SK-MEL-5 (cell line): ENCODE results near the gene TCHP. TPM values are rescaled to one million over a fixed set of nuclear protein-coding genes. Genes with fewer than 3 reads are reported as not detected.
"Not testable (repeated sequence)": the region's sequence is repeated elsewhere in the genome, so short reads cannot be mapped to it uniquely, and the experiment has no call there.

Source experiments
- DNase-seq: peaks from one replicate; pipeline ENCODE4 v3.0.0-alpha.2; 2016; ENCODE audit warnings: low read depth, low spot score
- in situ Hi-C: cut with HindIII; loops from 2 replicates; pipeline ENCODE4 v1.10.0; 2016; ENCODE audit warnings: low sequenced_read_pairs, high pct_unique_total_duplicates, low pct_unique_long_range_greater_than_20kb
- total RNA-seq: library from RNA; depleted of rRNA; stranded (reverse); fragments of >200 nt; shearing (Covaris generic); gene quantifications from 2 replicates; pipeline ENCODE4 v1.2.3, GENCODE V29; 2014

Gene TCHP
- total RNA-seq, 1 experiment from 2014 or later = 12.0 TPM

DNA sequence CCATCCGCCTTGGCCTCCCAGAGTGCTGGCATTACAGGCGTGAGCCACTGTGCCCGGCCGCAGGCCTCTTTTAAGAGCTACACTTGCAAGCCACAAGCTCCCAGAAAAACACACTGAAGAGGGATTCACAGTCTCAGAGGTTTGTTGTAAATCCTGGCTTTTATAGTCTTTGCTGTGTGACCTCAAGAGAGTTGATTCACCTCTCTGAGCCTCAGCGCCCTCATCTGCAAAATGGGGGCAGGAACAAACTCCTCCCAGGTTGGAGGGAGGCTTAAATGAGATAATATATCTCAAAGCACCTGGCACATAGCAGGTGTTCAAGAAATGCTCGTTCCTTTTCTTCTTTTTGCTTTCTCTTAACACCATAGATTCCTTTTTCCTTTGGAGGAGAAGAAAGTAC lies 3.9 kb upstream of the TCHP start:
- in situ Hi-C loops = no loop called here

GRCh38 chr12:109897029-109897428 lies 3.0 kb upstream of the TCHP start:
- no peak for DNase-seq
- in situ Hi-C loops = no loop called here

More for the DNA sequence above, 3.9 kb upstream of the TCHP start:
- DNase-seq = no peak

DNA sequence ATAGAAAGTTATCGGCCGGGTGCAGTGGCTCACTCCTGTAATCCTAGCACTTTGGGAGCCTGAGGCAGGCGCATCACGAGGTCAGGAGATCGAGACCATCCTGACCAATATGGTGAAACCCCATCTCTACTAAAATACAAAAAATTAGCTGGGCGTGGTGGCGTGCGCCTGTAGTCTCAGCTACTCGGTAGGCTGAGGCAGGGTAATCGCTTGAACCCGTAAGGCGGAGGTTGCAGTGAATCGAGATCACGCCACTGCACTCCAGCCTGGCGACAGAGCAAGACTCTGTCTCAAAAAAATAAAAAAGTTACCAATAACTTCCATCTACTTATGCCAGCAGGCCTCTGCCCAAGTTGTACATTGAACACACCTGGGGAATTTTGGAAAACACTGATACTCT lies 729 bp upstream of the TCHP start:
- DNase-seq, in situ Hi-C loops: not testable (repeated sequence)

DNA sequence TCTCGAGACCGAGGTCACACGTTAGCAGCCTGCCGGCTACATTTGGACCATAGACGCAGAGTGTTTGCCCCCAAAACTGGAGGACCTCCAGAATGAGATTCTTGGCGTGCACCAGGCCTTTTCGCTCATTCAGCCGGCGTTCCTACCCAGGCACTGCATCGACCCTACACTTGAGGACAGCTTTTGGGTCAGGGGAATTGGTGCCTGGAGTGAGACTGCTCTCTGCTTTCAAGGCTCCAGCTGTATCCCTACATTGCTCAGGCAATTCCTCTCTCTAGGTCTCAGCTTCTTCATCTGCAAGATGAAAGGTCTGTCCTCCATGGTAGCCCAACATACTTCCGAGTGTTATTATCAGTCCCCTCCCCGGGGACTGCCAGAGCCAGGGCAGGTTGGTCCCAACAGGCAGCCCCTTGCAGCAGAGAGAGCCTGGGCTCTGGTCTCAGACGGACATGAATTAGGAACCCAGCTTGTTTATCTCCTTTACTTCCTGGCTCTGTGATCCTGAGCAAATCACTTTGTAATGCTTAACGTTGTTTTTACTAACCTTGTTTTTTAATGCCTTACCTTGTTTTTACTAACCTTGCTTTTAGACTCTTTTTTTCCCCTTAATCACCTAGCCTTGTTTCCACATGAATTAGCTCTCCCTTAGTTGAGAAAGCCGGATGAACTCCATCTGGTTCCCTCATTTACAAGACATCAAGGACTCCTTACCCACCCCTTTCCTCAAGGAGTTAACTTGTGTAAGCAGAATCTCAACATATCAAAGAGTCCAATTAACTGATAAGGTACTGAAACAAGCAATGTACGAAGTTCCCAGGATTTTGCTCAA lies 892 bp downstream of the TCHP start:
- DNase-seq = no peak
- in situ Hi-C loops = no loop called here

GRCh38 chr12:109902891-109903418 lies 2.9 kb downstream of the TCHP start:
- in situ Hi-C loops = no loop called here
- no peak for DNase-seq

DNA sequence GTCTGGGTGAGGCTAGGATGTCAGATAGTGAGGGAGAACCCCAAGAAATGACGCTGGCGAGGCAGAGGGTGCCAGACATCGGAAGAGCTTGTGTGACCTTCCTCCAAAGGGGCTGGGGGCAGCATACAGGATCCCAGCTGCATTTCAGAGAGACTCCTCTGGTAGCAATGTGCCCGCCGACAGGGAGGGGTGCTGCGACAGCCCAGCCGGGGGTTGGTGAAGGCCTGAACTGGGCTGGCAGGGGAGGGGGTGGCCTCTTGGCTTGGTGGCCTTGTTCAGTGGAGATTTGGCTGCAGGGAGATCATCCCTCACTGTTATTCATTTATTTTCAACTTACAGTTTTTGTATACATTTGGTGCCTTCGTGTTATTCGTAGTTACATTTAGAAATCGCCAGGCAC lies 5.2 kb downstream of the TCHP start:
- no peak for DNase-seq
- in situ Hi-C loops = no loop called here

GRCh38 chr12:109910254-109910968 lies 10.3 kb downstream of the TCHP start:
- DNase-seq = no peak
- in situ Hi-C loops = no loop called here

- in situ Hi-C loops = no loop called here
- peak; percentile 87 for DNase-seq
These were observed 10.9 kb downstream of the TCHP start for GRCh38 chr12:109910969-109911348.

GRCh38 chr12:109912855-109913321 lies 12.8 kb downstream of the TCHP start:
- DNase-seq = no peak
- in situ Hi-C loops = no loop called here

DNA sequence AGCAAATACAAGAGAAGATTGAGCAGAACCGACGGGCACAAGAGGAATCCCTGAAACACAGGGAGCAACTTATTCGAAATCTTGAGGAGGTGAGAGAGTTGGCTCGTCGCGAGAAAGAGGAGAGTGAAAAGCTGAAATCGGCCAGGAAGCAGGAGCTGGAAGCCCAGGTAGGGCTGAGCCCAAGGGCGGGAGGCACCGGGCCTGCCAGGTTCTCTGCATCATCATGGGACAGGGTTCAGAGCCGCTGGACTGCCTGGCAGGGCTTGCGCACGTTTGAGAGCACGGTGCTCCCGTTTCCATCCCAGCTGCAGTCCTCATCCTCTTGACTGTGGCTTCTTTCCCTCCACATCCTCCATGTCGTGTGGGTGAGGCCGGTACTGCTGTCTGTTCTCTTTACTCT lies 14.4 kb downstream of the TCHP start:
- DNase-seq = no peak
- in situ Hi-C loops = no loop called here

DNA sequence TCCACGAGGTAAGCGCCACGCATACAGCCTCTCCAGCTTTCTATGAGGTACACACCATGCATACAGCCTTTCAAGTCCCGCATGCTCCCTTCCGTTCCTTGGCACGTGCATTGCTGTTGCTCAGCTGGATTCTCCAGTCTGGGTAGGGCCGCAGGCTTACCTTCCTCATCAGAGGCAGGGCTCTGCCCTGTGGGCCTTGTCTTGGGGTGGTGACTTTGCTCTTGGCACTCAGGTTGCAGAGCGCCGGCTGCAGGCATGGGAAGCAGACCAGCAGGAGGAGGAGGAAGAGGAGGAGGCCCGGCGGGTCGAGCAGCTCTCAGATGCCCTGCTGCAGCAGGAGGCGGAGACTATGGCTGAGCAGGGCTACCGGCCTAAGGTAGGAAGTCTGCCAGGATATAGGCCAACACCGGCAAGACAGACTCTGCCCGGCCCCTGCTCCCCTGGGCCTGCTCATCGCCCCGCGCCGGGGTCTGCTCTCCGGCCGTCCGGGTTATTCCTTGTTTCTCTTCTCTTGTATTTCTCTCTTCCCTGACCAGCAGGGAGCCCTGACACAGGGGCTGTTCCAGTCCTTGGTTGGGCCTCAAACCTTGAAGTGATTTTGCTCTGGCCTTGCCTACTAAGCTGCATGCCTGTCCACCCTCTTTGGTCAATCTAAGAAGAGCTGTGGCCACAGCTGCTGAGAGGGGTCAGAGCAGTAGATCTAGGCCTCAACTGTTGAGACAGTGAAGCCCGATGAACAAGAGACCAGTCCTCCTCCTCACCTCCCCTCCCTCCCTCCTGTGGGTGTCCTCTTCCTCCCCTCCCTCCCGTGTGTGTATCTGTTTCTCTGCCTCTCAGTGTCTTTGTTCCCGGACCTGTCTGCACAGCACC lies 15.3 kb downstream of the TCHP start:
- DNase-seq = no peak
- in situ Hi-C loops = no loop called here

- in situ Hi-C loops = no loop called here
These were observed 16.0 kb downstream of the TCHP start for GRCh38 chr12:109916045-109916444.

GRCh38 chr12:109919456-109919855 lies 19.4 kb downstream of the TCHP start:
- in situ Hi-C loops = no loop called here
- DNase-seq = no peak

More at GRCh38 chr12:109916045-109916444, 16.0 kb downstream of the TCHP start:
- DNase-seq = no peak

DNA sequence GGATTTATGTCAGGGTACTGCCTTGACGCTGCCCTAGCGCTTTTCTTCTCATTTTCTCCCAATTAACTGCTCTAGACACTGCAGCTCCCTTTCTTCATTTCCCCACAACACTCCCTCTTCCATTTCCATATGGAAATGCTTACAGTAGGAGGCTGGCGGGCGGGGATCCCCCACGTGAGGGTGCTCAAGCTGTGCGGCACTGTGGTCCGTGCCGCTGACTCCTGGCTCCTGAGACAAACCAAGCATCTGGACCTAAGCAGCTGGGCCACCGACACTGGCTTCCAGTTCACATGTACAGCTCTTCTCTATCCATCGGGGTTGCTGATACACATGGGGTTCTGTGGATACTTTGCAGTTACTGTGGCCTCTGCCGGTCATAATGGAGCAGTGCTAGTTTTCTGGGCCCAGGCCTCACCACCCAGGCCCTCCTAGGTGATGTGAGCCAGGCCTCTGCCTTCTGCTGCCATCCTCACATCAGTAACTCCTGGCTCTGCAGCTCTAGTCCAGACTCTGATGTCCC lies 20.2 kb downstream of the TCHP start:
- no peak for DNase-seq
- in situ Hi-C loops = no loop called here

DNA sequence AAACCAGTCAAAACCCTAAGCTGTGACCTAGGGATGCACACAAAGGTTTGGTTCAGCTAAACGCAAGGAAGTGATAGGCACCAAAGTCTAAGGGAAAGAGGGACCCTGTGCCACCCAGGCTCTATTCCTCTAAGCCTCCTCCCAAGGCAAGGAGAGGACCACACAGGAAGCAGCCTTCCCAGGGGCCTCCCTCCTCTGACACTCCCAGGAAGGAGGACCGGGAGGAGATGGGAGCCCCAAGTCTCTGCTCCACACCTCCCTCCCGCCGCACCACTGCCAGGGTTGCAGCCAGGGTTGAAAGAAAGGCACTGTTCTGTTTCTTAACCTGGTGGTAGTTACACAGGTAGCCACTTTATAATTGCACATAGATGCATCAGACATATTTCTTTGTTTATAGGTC lies 21.9 kb downstream of the TCHP start:
- in situ Hi-C loops = no loop called here
- no peak for DNase-seq

DNA sequence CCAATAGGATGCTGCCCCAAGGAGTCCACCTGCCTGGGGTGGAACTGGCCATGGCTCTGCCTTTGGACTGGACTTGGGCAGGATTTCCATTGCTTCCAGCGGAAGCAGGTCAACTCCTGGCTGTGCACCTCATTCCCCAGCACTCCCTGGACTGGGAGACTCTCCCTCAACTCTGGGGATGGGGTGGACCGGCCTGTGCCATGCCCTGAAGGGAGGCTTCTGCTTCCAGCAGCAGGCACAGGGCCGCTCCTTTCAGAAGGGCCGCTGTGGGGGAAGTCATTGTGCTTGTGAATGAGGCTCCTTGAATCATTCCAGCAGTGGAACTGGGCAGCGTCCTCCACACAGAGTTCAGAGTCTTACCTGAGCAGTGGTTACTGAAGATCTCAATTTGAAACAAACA lies 23.0 kb downstream of the TCHP start:
- in situ Hi-C loops = no loop called here

GRCh38 chr12:109923481-109924245 lies 23.6 kb downstream of the TCHP start:
- DNase-seq = no peak
- in situ Hi-C loops = no loop called here

More for the DNA sequence above, 23.0 kb downstream of the TCHP start:
- no peak for DNase-seq
